HCT116 (cell line): Measurements from ENCODE around the gene SRA1. TPM values are rescaled to one million over a fixed set of nuclear protein-coding genes. Genes with fewer than 3 reads are reported as not detected.

Experiments used
- ATAC-seq: fragments of 200-7000 bp; cut with Tn5 transposase; 2 replicates; pipeline ENCODE4 v1.9.1; 2020; ENCODE audit warnings: mild to moderate bottlenecking, moderate library complexity
- BruUV-seq: library from RNA; stranded (reverse); fragments of 400-500 nt; replicated peaks from 2 replicates; lab custom pipeline; 2021; lab: Mats Ljungman, UMichigan
- CTCF ChIA-PET: fragments of 300-600 bp; sonication (Branson Sonifier 250); formaldehyde crosslinking; loops from one replicate; lab custom pipeline; 2021; ENCODE audit warnings: antibody characterized with exemption; lab: Charles Lee
- POLR2A ChIA-PET: fragments of 300-600, 350-600 bp; sonication (Branson Sonifier 250); formaldehyde crosslinking; loops from one replicate; lab custom pipeline; 2021; ENCODE audit warnings: antibody characterized with exemption; lab: Charles Lee
- RAD21 ChIA-PET, 2 experiments: fragments of 300-600 bp; sonication (Branson Sonifier 250); formaldehyde crosslinking; loops; one replicate each; lab custom pipeline; 2023; ENCODE audit warnings: low total read pairs in 2 of 2; ENCODE audit not compliant: uncharacterized antibody in 2 of 2, unreplicated experiment in 2 of 2, low non-redundant PET in 1 of 2; lab: Charles Lee
- DNase-seq: peaks from one replicate; pipeline ENCODE4 v3.0.0-alpha.2; 2010; ENCODE audit warnings: low read depth, low spot score
- H2AFZ ChIP-seq: fragments of 200-600 bp; shearing (Covaris generic), sonication (generic); 2 replicates; pipeline ENCODE4 v1.6.1; 2017; ENCODE audit warnings: low read depth, mixed run types, mixed read lengths, antibody characterized with exemption, low read length; ENCODE audit not compliant: poor library complexity, severe bottlenecking
- H3K27ac ChIP-seq: 2 replicates; pipeline ENCODE4 v1.5.1; 2012; ENCODE audit warnings: low read depth, low read length
- H3K27me3 ChIP-seq: fragments of 200-600 bp; sonication (generic); 2 replicates; pipeline ENCODE4 v1.6.1; 2016; ENCODE audit warnings: mixed run types, low read length, mixed read lengths; ENCODE audit not compliant: insufficient read depth
- H3K36me3 ChIP-seq, 2 experiments: fragments of 200-500 bp in 1 of 2; fragments of 200-600 bp in 1 of 2; sonication (Bioruptor generic) in 1 of 2; sonication (generic) in 1 of 2; 2 replicates each; pipeline versions ENCODE4 v1.5.1 to v1.6.1; 2014 to 2016; ENCODE audit warnings: low read length in 2 of 2, inconsistent platforms in 1 of 2, mixed read lengths in 1 of 2, mixed run types in 1 of 2; ENCODE audit not compliant: insufficient read depth in 2 of 2, control insufficient read depth in 1 of 2
- H3K4me1 ChIP-seq, 2 experiments: fragments of 200-600 bp in 1 of 2; sonication (generic) in 1 of 2; 2 replicates each; pipeline versions ENCODE4 v1.5.1 to v1.6.1; 2012 to 2017; ENCODE audit warnings: low read length in 2 of 2, inconsistent platforms in 1 of 2, mild to moderate bottlenecking in 1 of 2, mixed read lengths in 1 of 2, mixed run types in 1 of 2, moderate library complexity in 1 of 2; ENCODE audit not compliant: insufficient read depth in 2 of 2, control insufficient read depth in 1 of 2
- H3K4me2 ChIP-seq: fragments of 200-600 bp; sonication (generic); 2 replicates; pipeline ENCODE4 v1.6.1; 2017; ENCODE audit warnings: mixed run types, low read length, mixed read lengths
- H3K4me3 ChIP-seq, 2 experiments: fragments of 200-600 bp in 1 of 2; sonication (generic) in 1 of 2; replicated peaks in 1 of 2; 2 replicates each; pipeline ENCODE4 v1.5.1; 2011 to 2016; ENCODE audit warnings: low read length in 2 of 2, control low read depth in 1 of 2, low read depth in 1 of 2, mild to moderate bottlenecking in 1 of 2, mixed read lengths in 1 of 2, mixed run types in 1 of 2
- H3K79me2 ChIP-seq: fragments of 200-600 bp; sonication (generic); 2 replicates; pipeline ENCODE4 v1.6.1; 2017; ENCODE audit warnings: mild to moderate bottlenecking, mixed run types, low read length, moderate library complexity, mixed read lengths; ENCODE audit not compliant: insufficient read depth
- H3K9ac ChIP-seq: fragments of 200-600 bp; sonication (generic); 2 replicates; pipeline ENCODE4 v1.6.1; 2016; ENCODE audit warnings: low read length, mixed read lengths
- H3K9me2 ChIP-seq: fragments of 200-600 bp; sonication (generic), shearing (Covaris generic); 2 replicates; pipeline ENCODE4 v1.6.1; 2017; ENCODE audit warnings: mixed run types, mild to moderate bottlenecking, moderate library complexity; ENCODE audit not compliant: insufficient read depth
- H3K9me3 ChIP-seq, 2 experiments: fragments of 200-500 bp in 1 of 2; fragments of 200-600 bp in 1 of 2; sonication (Bioruptor generic) in 1 of 2; sonication (generic) in 1 of 2; 2 replicates each; pipeline ENCODE4 v1.6.1; 2014 to 2017; ENCODE audit warnings: low read length in 2 of 2, mixed read lengths in 2 of 2, inconsistent platforms in 1 of 2, low read depth in 1 of 2, mild to moderate bottlenecking in 1 of 2, mixed run types in 1 of 2, moderate library complexity in 1 of 2; ENCODE audit not compliant: control insufficient read depth in 1 of 2, insufficient read depth in 1 of 2
- H4K20me1 ChIP-seq: fragments of 200-600 bp; sonication (generic), shearing (Covaris generic); 2 replicates; pipeline ENCODE4 v1.6.1; 2017; ENCODE audit warnings: mixed run types, mild to moderate bottlenecking, moderate library complexity; ENCODE audit not compliant: insufficient read depth
- CBX3 ChIP-seq: IDR thresholded peaks from 2 replicates; pipeline ENCODE4 v1.6.1; 2012; ENCODE audit warnings: low read depth
- CEBPB ChIP-seq: IDR thresholded peaks from 2 replicates; pipeline ENCODE4 v1.6.1; 2012; ENCODE audit warnings: low read depth
- EGR1 ChIP-seq: IDR thresholded peaks from 2 replicates; pipeline ENCODE4 v1.6.1; 2012; ENCODE audit warnings: low read depth
- EZH2 ChIP-seq: fragments of 200-600 bp; sonication (generic); IDR thresholded peaks from 2 replicates; pipeline ENCODE4 v1.6.1; 2017; ENCODE audit warnings: antibody characterized with exemption, mixed run types
- EZH2phosphoT487 ChIP-seq: fragments of 200-600 bp; IDR thresholded peaks from 2 replicates; pipeline ENCODE4 v1.6.1; 2018; ENCODE audit warnings: antibody characterized with exemption, borderline replicate concordance
- FOSL1 ChIP-seq: IDR thresholded peaks from 2 replicates; pipeline ENCODE4 v1.6.1; 2012; ENCODE audit warnings: low read depth
- JUND ChIP-seq: IDR thresholded peaks from 2 replicates; pipeline ENCODE4 v1.6.1; 2012
- POLR2AphosphoS5 ChIP-seq: IDR thresholded peaks from 2 replicates; pipeline ENCODE4 v1.6.1; 2011; ENCODE audit warnings: mild to moderate bottlenecking, low read depth, low read length, moderate library complexity
- SIN3A ChIP-seq: IDR thresholded peaks from 2 replicates; pipeline ENCODE4 v1.6.1; 2012; ENCODE audit warnings: low read depth
- SP1 ChIP-seq: IDR thresholded peaks from 2 replicates; pipeline ENCODE4 v1.6.1; 2012; ENCODE audit warnings: low read depth
- TCF7L2 ChIP-seq: IDR thresholded peaks from 2 replicates; pipeline ENCODE4 v1.7.0; 2011; ENCODE audit warnings: borderline replicate concordance, inconsistent platforms; ENCODE audit not compliant: insufficient read depth, insufficient read length; ENCODE audit errors: extremely low read depth
- YY1 ChIP-seq: IDR thresholded peaks from 2 replicates; pipeline ENCODE4 v1.6.1; 2011; ENCODE audit warnings: low read length, low read depth, moderate library complexity, mild to moderate bottlenecking; ENCODE audit not compliant: insufficient replicate concordance; ENCODE audit errors: extremely low read depth
- ZNF274 ChIP-seq: fragments of 200-500 bp; sonication (Bioruptor generic); IDR thresholded peaks from 2 replicates; pipeline ENCODE4 v1.6.1; 2014; ENCODE audit warnings: mild to moderate bottlenecking, low read depth, low read length, inconsistent platforms
- intact Hi-C: fragments of 100-400 bp; cut with micrococcal nuclease; formaldehyde crosslinking; loops from 2 replicates; pipeline ENCODE4 v1.10.0; 2022
- total RNA-seq: library from RNA; stranded (reverse); gene quantifications from one replicate; pipeline ENCODE4 v1.2.1, GENCODE V29; 2021; ENCODE audit not compliant: unreplicated experiment
- TF ChIP-seq, protein P1 (sequence below), 3 experiments: fragments of 200-600 bp in 1 of 3; sonication (generic) in 1 of 3; IDR thresholded peaks in 2 of 3; conservative IDR thresholded peaks in 1 of 3; 2 replicates each; pipeline ENCODE4 v1.5.1; 2012 to 2017; ENCODE audit warnings: low read depth in 2 of 3, low read length in 2 of 3, antibody characterized with exemption in 1 of 3, borderline replicate concordance in 1 of 3, control low read depth in 1 of 3, mild to moderate bottlenecking in 1 of 3, mixed read lengths in 1 of 3, mixed run types in 1 of 3, moderate library complexity in 1 of 3; ENCODE audit not compliant: insufficient read depth in 1 of 3

Gene SRA1
- total RNA-seq, 1 experiment from 2014 or later, result 41.7 TPM

DNA sequence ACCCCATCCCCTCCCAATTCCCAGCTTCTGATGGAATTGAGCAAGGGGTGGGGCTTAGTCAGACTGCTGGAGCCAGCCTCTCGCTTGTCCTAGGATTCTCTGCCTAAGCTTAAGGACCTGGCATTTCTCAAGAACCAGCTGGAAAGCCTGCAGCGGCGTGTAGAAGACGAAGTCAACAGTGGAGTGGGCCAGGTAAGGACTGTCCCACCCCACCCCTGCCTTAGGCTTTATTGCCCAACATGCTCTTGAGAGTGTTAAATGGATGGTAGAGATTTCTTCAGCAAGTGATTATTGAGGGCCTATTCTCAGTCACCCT is 8.5 kb upstream of the SRA1 start:
- H3K27me3 ChIP-seq, result no peaks in the 10 kb centered on the region
- peaks cover 27% of the 10 kb centered on the region for H3K79me2 ChIP-seq
- no peaks in the 10 kb centered on the region for H3K9me3 ChIP-seq
- H3K9me2 ChIP-seq, result no peaks in the 10 kb centered on the region
- intact Hi-C loops, result no loop called here
- ChIA-PET RAD21 (no interaction called here), POLR2A (interaction anchor here (1.0 kb wide), 1 partner anchor 145 kb away, joined by 3 read pairs; no protein-coding TSS in a partner anchor), CTCF (interaction anchor here (0.6 kb wide), 1 partner anchor 69 kb away, joined by 3 read pairs; no protein-coding TSS in a partner anchor)
- H2AFZ ChIP-seq, result no peak overlapping the region
- H3K9ac ChIP-seq, result peak overlapping the region; percentile 89
- H3K36me3 ChIP-seq, result peaks cover 0 to 15% of the 10 kb centered on the region in 2 experiments; a peak in 3 of 4 replicates
- H3K4me2 ChIP-seq, result peak overlapping the region; percentile 91
- H4K20me1 ChIP-seq, result no peaks in the 10 kb centered on the region
- DNase-seq, result no peak
- no peak overlapping the region for H3K27ac ChIP-seq
- peak overlapping the region; percentile 86 to 88 for H3K4me3 ChIP-seq
- ATAC-seq, result no peak
- H3K4me1 ChIP-seq, result peaks cover 7 to 19% of the 10 kb centered on the region in 2 experiments; a peak in 3 of 4 replicates
- BruUV-seq, result no TSS peak
- no peak for TF ChIP-seq FOSL1
- TF ChIP-seq CEBPB, result no peak
- no peak for TF ChIP-seq CBX3
- TF ChIP-seq EZH2, result no peak
- no peak for TF ChIP-seq TCF7L2
- TF ChIP-seq ZNF274, result no peak

DNA sequence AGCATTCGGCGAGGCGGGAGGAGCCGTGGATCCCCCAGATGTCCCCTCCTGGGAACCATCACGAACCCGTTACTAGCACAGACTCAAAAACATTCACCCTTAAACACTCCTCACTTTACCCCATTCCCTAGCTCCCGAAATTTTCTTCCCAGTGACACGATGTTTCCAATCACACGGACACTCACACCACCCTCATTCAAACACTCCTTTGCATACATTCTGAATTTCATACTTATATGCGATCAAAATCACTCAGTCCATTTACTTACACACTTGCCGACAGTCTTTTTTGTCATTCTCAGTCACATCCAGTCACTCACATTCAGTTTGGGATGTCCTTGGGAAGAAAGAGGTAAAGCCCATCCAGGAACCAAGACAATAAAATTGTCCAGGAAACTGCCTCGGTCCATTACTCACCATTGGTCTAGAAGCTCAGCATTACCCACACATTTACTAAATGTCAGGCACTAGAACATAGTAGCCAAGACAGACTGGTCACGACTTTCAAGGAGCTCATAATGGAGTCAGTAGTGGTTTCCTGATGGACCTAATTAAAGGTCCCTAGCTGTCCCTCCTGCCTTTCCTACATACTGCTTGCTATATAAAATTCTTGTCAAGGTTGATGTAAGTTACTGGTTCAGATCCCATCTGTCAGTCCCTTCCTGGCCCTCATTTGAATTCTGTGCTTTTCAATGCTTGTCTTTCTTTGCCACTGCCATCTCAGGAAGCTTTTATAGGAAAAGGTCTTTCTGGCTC is 7.9 kb upstream of the SRA1 start:
- POLR2A ChIA-PET, result interaction anchor here (1.0 kb wide), 1 partner anchor 145 kb away, joined by 3 read pairs; no protein-coding TSS in a partner anchor
- ATAC-seq (peak; percentile 15; the same call in 1 of the 2 replicates), DNase-seq (no peak)
- RAD21 ChIA-PET, result no interaction called here
- H3K9me3 ChIP-seq, result no peaks in the 10 kb centered on the region
- H3K4me2 ChIP-seq, result peak overlapping the region; percentile 91
- H3K4me3 ChIP-seq, result peak overlapping the region; percentile 86 to 88
- H3K79me2 ChIP-seq, result peaks cover 27% of the 10 kb centered on the region
- H4K20me1 ChIP-seq, result no peaks in the 10 kb centered on the region
- no peaks in the 10 kb centered on the region for H3K27me3 ChIP-seq
- H3K27ac ChIP-seq, result peak overlapping the region; percentile 63
- intact Hi-C loops, result no loop called here
- BruUV-seq, result TSS peak; percentile 77
- H3K9ac ChIP-seq, result peak overlapping the region; percentile 89
- H2AFZ ChIP-seq, result no peak overlapping the region
- CTCF ChIA-PET, result interaction anchor here (0.6 kb wide), 1 partner anchor 70 kb away, joined by 3 read pairs; no protein-coding TSS in a partner anchor
- H3K4me1 ChIP-seq, result peaks cover 7 to 19% of the 10 kb centered on the region in 2 experiments; a peak in 3 of 4 replicates
- TF ChIP-seq SP1, result no peak
- TF ChIP-seq JUND, result no peak
- no peak for TF ChIP-seq CBX3
- TF ChIP-seq FOSL1, result no peak
- TF ChIP-seq EZH2phosphoT487, result no peak
- TF ChIP-seq, protein P1, sequence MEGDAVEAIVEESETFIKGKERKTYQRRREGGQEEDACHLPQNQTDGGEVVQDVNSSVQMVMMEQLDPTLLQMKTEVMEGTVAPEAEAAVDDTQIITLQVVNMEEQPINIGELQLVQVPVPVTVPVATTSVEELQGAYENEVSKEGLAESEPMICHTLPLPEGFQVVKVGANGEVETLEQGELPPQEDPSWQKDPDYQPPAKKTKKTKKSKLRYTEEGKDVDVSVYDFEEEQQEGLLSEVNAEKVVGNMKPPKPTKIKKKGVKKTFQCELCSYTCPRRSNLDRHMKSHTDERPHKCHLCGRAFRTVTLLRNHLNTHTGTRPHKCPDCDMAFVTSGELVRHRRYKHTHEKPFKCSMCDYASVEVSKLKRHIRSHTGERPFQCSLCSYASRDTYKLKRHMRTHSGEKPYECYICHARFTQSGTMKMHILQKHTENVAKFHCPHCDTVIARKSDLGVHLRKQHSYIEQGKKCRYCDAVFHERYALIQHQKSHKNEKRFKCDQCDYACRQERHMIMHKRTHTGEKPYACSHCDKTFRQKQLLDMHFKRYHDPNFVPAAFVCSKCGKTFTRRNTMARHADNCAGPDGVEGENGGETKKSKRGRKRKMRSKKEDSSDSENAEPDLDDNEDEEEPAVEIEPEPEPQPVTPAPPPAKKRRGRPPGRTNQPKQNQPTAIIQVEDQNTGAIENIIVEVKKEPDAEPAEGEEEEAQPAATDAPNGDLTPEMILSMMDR (IDR thresholded peaks at IDR 0.05 in 2 of 3, conservative IDR thresholded peaks at IDR 0.05 in 1 of 3; ENCODE audit: borderline replicate concordance in 1 of 3, insufficient read depth in 1 of 3, low read depth in 2 of 3, low read length in 2 of 3), result no peak
- TF ChIP-seq EGR1, result no peak
- TF ChIP-seq ZNF274, result no peak
- no peak for TF ChIP-seq CEBPB
- TF ChIP-seq YY1, result no peak
- no peak for TF ChIP-seq SIN3A
- no peak for TF ChIP-seq POLR2AphosphoS5
- TF ChIP-seq, all 23 proteins: peak for 0
- Histone ChIP-seq H3K36me3 (peaks cover 0 to 15% of the 10 kb centered on the region in 2 experiments; a peak in 3 of 4 replicates), H3K9me2 (no peaks in the 10 kb centered on the region)
